ENCODE results near the gene FOXG1.

The FOXG1 gene

DNA sequence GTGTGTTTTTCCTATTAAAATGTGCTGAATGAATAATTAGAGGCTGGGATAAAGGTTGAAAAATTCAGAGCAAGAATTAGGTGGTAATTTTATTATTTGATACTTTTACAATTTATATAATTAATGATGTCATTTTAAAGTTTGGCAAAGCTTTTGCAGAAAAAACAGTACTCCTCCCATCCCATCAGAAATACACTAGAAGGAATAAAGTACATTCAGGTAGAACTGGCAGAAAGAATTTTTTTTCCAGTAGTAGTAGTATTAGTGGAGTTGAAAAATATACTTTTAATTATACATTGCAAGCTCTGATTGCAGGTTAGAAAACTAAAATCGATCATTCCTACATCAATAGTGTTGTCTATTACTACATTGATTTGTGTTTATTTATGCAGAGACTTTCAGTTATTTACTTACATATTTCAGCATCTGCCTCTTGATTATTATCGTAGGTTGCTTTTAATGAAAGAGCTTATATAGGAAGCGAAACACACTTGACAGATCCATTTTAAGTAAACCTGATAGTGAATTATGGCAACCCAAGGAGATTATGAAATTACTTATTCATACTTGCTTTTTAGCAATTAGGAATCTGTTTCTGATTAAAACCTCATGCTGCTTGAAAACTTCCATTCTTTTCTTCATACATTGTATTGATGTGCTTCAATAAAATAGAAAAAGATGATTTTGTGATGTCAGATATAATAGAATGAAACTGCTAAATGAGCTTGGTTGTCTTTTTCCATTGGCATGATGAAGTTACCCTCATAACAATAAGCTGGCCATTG, 10.1 kb downstream of the FOXG1 start:
- DNase-seq (ENCODE audit: extremely low read depth, low read depth), result no peak
- no peak overlapping the region for H3K4me3 ChIP-seq (replicated peaks; ENCODE audit: low read depth, low read length)

DNA sequence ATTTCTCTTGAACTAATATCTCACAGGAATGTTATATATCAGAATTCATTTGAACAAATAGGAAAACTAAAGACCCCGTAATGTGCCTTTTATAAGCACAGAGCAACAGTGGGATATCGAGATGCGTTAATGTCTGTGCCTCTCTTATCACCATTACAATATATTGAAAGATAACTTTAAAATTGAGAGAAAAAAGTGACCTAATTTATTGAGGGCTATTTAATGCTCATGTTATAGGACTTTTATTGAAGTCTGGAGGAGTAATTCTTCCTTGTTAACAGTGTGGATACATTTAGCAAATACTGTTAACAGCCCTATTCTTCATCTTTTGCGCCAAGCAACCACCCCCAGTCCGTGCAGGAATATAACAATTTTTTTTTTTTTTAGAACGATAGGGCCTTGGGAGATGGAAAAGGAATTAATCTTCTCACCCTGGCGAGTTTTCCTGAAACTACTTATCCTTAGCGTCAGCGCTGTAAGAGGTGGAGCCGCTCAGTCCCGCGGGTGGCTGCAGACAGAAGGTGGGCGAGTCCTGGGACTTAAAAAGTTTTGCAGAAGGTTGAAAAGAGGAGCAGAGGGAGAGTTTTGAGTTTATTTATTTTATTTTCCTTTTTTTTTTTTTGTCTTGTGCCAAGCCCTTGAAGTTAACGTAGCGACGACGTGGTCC, 11.0 kb downstream of the FOXG1 start:
- TF ChIP-seq, protein P1, sequence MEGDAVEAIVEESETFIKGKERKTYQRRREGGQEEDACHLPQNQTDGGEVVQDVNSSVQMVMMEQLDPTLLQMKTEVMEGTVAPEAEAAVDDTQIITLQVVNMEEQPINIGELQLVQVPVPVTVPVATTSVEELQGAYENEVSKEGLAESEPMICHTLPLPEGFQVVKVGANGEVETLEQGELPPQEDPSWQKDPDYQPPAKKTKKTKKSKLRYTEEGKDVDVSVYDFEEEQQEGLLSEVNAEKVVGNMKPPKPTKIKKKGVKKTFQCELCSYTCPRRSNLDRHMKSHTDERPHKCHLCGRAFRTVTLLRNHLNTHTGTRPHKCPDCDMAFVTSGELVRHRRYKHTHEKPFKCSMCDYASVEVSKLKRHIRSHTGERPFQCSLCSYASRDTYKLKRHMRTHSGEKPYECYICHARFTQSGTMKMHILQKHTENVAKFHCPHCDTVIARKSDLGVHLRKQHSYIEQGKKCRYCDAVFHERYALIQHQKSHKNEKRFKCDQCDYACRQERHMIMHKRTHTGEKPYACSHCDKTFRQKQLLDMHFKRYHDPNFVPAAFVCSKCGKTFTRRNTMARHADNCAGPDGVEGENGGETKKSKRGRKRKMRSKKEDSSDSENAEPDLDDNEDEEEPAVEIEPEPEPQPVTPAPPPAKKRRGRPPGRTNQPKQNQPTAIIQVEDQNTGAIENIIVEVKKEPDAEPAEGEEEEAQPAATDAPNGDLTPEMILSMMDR (IDR thresholded peaks at IDR 0.05; ENCODE audit: low read depth, low read length, missing control alignments), result no peak
- DNase-seq (ENCODE audit: extremely low read depth, low read depth), result no peak
- no peak overlapping the region for H3K4me3 ChIP-seq (replicated peaks; ENCODE audit: low read depth, low read length)

More for the DNA sequence above, 10.1 kb downstream of the FOXG1 start:
- TF ChIP-seq, protein P1 (IDR thresholded peaks at IDR 0.05; ENCODE audit: low read depth, low read length, missing control alignments), result no peak

DNA sequence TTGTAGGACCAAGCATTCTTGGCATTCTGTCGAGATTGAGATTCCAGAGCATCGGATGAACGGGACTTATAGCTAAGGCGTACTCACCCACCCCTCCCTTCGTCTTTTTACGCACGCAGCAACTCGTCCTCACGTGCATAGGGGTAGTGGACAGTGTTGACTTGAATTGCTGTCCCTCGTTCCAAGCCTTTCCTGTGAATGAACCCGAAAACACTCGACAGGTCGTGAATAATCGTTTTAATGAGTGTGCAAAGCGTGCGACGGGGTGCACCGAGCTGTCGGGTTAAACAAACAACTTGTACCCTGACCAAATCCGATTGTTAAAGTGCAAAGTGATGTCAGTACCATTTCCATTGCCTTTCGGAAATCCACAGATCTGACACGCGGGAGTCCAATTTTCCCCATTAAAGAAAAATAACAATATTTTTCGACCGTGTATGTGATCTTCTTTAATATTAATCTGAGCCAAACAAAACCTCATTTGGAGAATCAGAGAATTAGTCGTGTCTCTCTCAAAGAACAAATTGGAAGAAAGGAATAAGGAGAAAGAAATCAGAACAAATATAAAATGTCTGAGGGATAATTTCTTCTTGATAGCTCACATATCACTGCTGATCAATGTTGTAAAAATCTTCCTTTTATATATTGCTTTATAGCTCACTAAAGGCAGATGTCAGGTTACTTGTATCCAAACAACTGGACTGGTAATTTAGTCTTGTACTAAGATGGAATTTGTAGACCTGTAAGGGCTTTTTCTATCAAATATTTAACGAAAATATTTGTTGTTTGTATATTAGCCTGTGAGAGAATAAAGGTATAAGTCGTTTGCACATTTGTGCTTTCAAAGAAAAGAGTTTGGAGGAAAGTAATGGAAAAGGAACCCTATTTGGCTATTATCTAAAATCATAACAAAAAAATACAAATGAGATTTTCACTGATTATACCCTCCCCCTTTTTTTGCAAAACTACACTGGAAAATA, 11.8 kb downstream of the FOXG1 start:
- no peak overlapping the region for H3K4me3 ChIP-seq (replicated peaks; ENCODE audit: low read depth, low read length)
- TF ChIP-seq, protein P1 (IDR thresholded peaks at IDR 0.05; ENCODE audit: low read depth, low read length, missing control alignments), result no peak
- no peak for DNase-seq (ENCODE audit: extremely low read depth, low read depth)

DNA sequence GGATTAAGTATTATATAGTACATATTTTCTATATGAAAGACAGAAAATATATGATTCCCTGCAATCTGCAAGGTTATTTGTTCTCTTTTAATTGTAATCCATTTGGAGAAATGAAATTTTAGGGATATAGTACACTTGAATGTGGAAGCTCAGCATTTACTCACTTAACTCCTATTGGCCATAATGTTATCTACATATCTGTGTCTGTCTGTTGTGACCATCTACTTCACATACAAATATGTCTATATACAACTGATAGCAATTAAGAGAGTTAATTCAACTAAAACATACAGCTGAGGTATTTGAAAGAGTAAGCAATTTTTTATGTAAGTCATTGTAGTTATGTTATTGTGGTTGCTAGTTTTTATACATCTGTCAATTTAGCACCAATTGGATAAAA, 12.9 kb downstream of the FOXG1 start:
- DNase-seq (ENCODE audit: extremely low read depth, low read depth), result no peak
- TF ChIP-seq, protein P1 (IDR thresholded peaks at IDR 0.05; ENCODE audit: low read depth, low read length, missing control alignments), result no peak
- no peak overlapping the region for H3K4me3 ChIP-seq (replicated peaks; ENCODE audit: low read depth, low read length)

DNA sequence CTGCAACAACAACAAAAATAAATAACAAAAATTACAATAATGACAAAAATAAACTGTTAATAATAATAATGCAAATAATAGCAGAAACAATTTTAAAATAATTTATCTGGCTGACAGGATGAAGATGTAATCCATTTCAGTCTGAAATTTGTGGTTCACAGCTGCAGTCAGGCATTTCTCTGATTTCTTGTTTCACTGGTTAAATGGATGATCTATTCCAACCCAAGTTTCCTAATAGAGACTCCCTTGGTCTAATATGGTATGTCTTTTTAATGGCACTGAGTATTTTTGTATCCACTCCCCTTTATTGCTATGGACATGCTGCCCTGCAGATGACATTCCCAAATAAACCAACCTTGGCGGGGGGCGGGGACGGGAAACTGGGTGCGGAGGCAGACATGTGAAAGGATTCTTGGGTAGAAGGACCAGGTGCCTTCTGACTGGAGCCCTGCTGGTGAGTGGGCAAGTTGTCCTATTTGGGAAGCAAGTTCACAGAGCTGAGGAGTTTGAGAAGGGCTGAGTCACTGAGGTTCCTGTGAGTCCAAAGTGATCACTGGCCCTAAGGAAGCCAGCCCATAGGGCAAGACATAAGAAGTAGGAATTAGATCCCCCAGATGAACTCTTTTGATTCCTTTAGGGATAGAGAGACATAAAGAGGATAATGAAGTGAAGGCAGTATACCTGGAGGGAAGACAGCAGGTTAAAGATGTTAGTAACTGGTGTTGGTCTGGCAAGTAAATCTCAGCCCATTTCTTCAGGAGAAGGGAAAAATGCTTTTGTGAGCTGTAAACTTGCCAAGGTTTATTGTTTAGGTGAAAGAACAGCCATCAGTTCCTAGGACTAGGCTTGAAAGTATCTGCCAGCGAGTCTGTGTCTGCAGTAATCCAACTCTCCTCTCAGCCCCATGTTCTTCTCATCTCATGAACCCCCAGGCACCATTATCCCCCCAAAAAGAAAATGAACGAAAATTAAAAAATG, 14.5 kb downstream of the FOXG1 start:
- no peak for DNase-seq (ENCODE audit: extremely low read depth, low read depth)
- TF ChIP-seq, protein P1 (IDR thresholded peaks at IDR 0.05; ENCODE audit: low read depth, low read length, missing control alignments), result no peak

More for the DNA sequence above, 14.5 kb downstream of the FOXG1 start:
- H3K4me3 ChIP-seq (replicated peaks; ENCODE audit: low read depth, low read length), result no peak overlapping the region
